Measurements from ENCODE around the gene ATP13A4.

ATP13A4 gene

GRCh38 chr3:193416629-193417028 lies 138.1 kb downstream of the ATP13A4 start:
- DNase-seq (ENCODE audit: low read depth), result no peak
- no peak for TF ChIP-seq CTCF (IDR thresholded peaks at IDR 0.05; ENCODE audit: control insufficient read depth, extremely low read depth, insufficient read depth)

GRCh38 chr3:193407688-193408087 lies 147.0 kb downstream of the ATP13A4 start:
- no peak for TF ChIP-seq CTCF (IDR thresholded peaks at IDR 0.05; ENCODE audit: control insufficient read depth, extremely low read depth, insufficient read depth)
- H3K4me3 ChIP-seq (ENCODE audit: low read depth, low read length), result no peak overlapping the region
- DNase-seq (ENCODE audit: low read depth), result no peak

More at GRCh38 chr3:193416629-193417028, 138.1 kb downstream of the ATP13A4 start:
- H3K4me3 ChIP-seq (ENCODE audit: low read depth, low read length), result no peak overlapping the region

- no peak for TF ChIP-seq CTCF (IDR thresholded peaks at IDR 0.05; ENCODE audit: control insufficient read depth, extremely low read depth, insufficient read depth)
- DNase-seq (ENCODE audit: low read depth), result no peak
These were observed 147.6 kb downstream of the ATP13A4 start for GRCh38 chr3:193407112-193407511.

GRCh38 chr3:193403307-193403706 lies 151.4 kb downstream of the ATP13A4 start:
- no peak overlapping the region for H3K4me3 ChIP-seq (ENCODE audit: low read depth, low read length)
- no peak for DNase-seq (ENCODE audit: low read depth)
- TF ChIP-seq CTCF (IDR thresholded peaks at IDR 0.05; ENCODE audit: control insufficient read depth, extremely low read depth, insufficient read depth), result no peak

More at GRCh38 chr3:193407112-193407511, 147.6 kb downstream of the ATP13A4 start:
- H3K4me3 ChIP-seq (ENCODE audit: low read depth, low read length), result no peak overlapping the region

- no peak for DNase-seq (ENCODE audit: low read depth)
- no peak overlapping the region for H3K4me3 ChIP-seq (ENCODE audit: low read depth, low read length)
- no peak for TF ChIP-seq CTCF (IDR thresholded peaks at IDR 0.05; ENCODE audit: control insufficient read depth, extremely low read depth, insufficient read depth)
These were observed 154.4 kb downstream of the ATP13A4 start for GRCh38 chr3:193400304-193400703.

GRCh38 chr3:193396451-193397244 lies 158.0 kb downstream of the ATP13A4 start:
- no peak for DNase-seq (ENCODE audit: low read depth)
- no peak for TF ChIP-seq CTCF (IDR thresholded peaks at IDR 0.05; ENCODE audit: control insufficient read depth, extremely low read depth, insufficient read depth)
- H3K4me3 ChIP-seq (ENCODE audit: low read depth, low read length), result no peak overlapping the region

- no peak for TF ChIP-seq CTCF (IDR thresholded peaks at IDR 0.05; ENCODE audit: control insufficient read depth, extremely low read depth, insufficient read depth)
- DNase-seq (ENCODE audit: low read depth), result no peak
- no peak overlapping the region for H3K4me3 ChIP-seq (ENCODE audit: low read depth, low read length)
These were observed 162.8 kb downstream of the ATP13A4 start for GRCh38 chr3:193391902-193392301.

Data from LNCaP clone FGC (cell line).